Pancreas (tissue), 10 donors: ENCODE data around the gene PRDM16. TPM values are rescaled to one million over a fixed set of nuclear protein-coding genes. Genes with fewer than 3 reads are reported as not detected.

ENCODE experiments used
- ATAC-seq, 4 donors: fragments of 200-7000 bp; cut with Tn5 transposase; one replicate each; pipeline versions ENCODE4 v1.8.0 to v1.9.1; 2020; ENCODE audit warnings: mild to moderate bottlenecking in 4 of 4, moderate library complexity in 4 of 4
- DNase-seq, 6 donors: peaks; one replicate each; pipeline ENCODE4 v3.0.0-alpha.2; 2020
- FAIRE-seq: peaks from 2 replicates; lab custom pipeline; 2012; peaks lifted over from hg19 to GRCh38; lab: Jason Lieb, UNC
- H3K27ac ChIP-seq, 4 donors: fragments of 200-600 bp; sonication (generic); 1 replicate in 3 of 4; 2 replicates in 1 of 4; pipeline versions ENCODE4 v1.5.0 to v1.8.0; 2020
- H3K27me3 ChIP-seq, 4 donors: fragments of 200-600 bp; one replicate each; pipeline ENCODE4 v1.8.0; 2021
- H3K36me3 ChIP-seq, 3 donors: fragments of 200-600 bp; sonication (generic) in 1 of 3; one replicate each; pipeline versions ENCODE4 v1.5.0 to v1.8.0; 2020 to 2021
- H3K4me1 ChIP-seq, 3 donors: fragments of 200-600 bp; one replicate each; pipeline ENCODE4 v1.8.0; 2021
- H3K4me3 ChIP-seq, 4 donors: fragments of 200-600 bp; sonication (generic) in 2 of 4; one replicate each; pipeline versions ENCODE4 v1.5.0 to v1.8.0; 2020 to 2021
- H3K9me3 ChIP-seq, 4 donors: fragments of 200-600 bp; one replicate each; pipeline ENCODE4 v1.8.0; 2021
- WGBS, 2 donors: extraction: QIAGEN DNeasy Blood & Tissue Kit; methylation state at CpG; one replicate each; pipeline ENCODE4 v1.1.7; 2013; 5-methylcytosine and 5-hydroxymethylcytosine counted together
- intact Hi-C, 3 donors: fragments of 100-400 bp; cut with DNase I; formaldehyde crosslinking; loops; one replicate each; pipeline versions ENCODE4 v1.11.1 to v1.14.2; 2022
- polyA plus RNA-seq, 2 donors: library from polyadenylated mRNA; stranded (reverse); fragments of 200-250 nt; gene quantifications; one replicate each; pipeline ENCODE4 v1.2.3, GENCODE V29; 2013
- total RNA-seq, 6 donors: library from RNA; stranded (reverse); fragmentation: NEBNext Ultra II Directional in 4 of 6; extraction: Animal tissue kit (Norgen Biotek cat#: 25700) in 4 of 6; gene quantifications; one replicate each; pipeline versions ENCODE4 v1.2.1 to v1.2.4, GENCODE V29; 2021 to 2023
- TF ChIP-seq, protein P1 (sequence below), 4 donors: fragments of 200-600 bp; sonication (generic) in 3 of 4; IDR thresholded peaks; one replicate each; pipeline versions ENCODE4 v1.5.0 to v1.8.0; 2021; ENCODE audit warnings: antibody characterized with exemption in 4 of 4
- donor health status: healthy with polysubstance abuse.
- donor health status: DM: no; HTN: no; CAD: no; lungs with moderate emphysema.
- donor health status: DM: no; HTN: no; CAD: no.
- donor health status: control.
- donor health status: control.
- donor health status: Bipolar disorder and iron deficiency.
- donor health status: DM: yes; HTN: yes; CAD: no.
- donor health status: DM: no; HTN: no; CAD: no.
- donor health status: DM: no; HTN: no; CAD: no.
- donor health status: DM: yes; HTN: yes; CAD: no.

PRDM16 gene
- total and polyA plus RNA-seq, 8 donors, result 6.6 to 19.2 (median 14.9) TPM

DNA sequence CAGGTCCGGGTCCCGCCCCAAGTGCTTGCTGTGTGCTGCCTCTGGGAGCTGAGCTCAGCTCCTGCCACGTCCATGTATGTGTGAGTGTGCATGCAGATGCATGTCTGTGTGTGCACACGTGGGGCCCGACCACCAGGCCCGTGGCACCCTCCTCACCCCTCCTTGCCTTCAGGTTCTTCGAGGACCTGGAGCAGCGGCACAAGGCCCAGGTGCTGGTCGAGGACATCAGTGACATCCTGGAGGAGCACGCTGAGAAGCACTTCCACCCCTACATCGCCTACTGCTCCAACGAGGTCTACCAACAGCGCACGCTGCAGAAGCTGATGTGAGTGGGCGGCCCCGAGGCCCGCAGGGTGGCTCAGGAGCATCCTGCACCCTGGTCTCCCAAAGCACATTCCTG is 403.9 kb downstream of the PRDM16 start:
- peak in 2 of 6 donors; percentile 16 to 56 for DNase-seq
- H3K27me3 ChIP-seq, result no peaks in the 10 kb centered on the region
- H3K36me3 ChIP-seq, result peaks cover 0 to 14% (median 0%) of the 10 kb centered on the region in 3 donors
- H3K27ac ChIP-seq, result no peak overlapping the region
- intact Hi-C loops, result no loop called here
- H3K4me1 ChIP-seq, result no peaks in the 10 kb centered on the region
- 93 to 94% methylated on average over 17 of the region's 17 CpGs for WGBS, 2 donors
- TF ChIP-seq, protein P1, sequence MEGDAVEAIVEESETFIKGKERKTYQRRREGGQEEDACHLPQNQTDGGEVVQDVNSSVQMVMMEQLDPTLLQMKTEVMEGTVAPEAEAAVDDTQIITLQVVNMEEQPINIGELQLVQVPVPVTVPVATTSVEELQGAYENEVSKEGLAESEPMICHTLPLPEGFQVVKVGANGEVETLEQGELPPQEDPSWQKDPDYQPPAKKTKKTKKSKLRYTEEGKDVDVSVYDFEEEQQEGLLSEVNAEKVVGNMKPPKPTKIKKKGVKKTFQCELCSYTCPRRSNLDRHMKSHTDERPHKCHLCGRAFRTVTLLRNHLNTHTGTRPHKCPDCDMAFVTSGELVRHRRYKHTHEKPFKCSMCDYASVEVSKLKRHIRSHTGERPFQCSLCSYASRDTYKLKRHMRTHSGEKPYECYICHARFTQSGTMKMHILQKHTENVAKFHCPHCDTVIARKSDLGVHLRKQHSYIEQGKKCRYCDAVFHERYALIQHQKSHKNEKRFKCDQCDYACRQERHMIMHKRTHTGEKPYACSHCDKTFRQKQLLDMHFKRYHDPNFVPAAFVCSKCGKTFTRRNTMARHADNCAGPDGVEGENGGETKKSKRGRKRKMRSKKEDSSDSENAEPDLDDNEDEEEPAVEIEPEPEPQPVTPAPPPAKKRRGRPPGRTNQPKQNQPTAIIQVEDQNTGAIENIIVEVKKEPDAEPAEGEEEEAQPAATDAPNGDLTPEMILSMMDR (IDR thresholded peaks at IDR 0.05), result no peak
- no peak for FAIRE-seq
- no peak for ATAC-seq
- no peak overlapping the region for H3K4me3 ChIP-seq
- no peaks in the 10 kb centered on the region for H3K9me3 ChIP-seq

DNA sequence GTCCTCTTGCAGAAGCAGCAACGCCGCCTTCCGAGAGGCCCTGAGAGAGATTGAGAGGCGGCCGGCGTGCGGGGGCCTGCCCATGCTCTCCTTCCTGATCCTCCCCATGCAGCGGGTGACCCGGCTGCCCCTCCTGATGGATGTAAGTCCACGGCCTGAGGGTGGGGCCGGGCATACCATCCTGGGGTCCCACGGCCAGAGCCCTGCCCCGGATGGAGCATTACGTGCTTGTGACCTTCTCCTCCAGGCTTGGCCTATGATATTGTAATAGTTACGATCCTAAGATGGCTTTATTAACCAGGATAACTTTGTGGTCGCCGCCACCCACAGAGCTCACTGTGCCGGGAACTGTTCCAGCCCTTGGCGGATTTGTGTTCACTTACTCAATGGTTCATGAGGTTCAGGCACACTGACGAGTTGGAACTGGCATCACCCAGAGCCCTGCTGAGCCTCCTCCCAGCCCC is 404.4 kb downstream of the PRDM16 start:
- no peak for FAIRE-seq
- H3K27ac ChIP-seq, result no peak overlapping the region

DNA sequence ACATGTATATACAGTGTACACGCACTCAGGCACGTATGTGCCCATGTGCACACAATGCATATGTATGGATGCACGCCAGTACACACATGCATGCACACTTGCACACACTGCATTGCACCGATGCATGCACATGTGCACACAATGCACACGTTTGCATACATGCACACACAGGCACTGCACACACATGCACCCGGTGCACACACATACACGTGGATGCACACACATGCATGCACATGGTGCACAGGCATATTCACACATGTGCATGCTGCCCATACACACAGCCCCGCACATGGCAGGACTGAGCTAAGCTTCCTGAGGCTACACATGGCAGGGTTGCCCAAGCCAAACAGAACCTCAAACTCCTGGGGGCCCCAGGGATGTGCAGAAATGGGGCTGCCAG is 405.0 kb downstream of the PRDM16 start:
- TF ChIP-seq, protein P1 (IDR thresholded peaks at IDR 0.05), result no peak
- no peaks in the 10 kb centered on the region for H3K9me3 ChIP-seq
- peak in 1 of 6 donors; percentile 40 for DNase-seq
- H3K4me1 ChIP-seq, result no peaks in the 10 kb centered on the region
- ATAC-seq, result no peak
- no peaks in the 10 kb centered on the region for H3K27me3 ChIP-seq
- intact Hi-C loops, result no loop called here
- H3K27ac ChIP-seq, result no peak overlapping the region
- no peak overlapping the region for H3K4me3 ChIP-seq
- peaks cover 0 to 14% (median 0%) of the 10 kb centered on the region in 3 donors for H3K36me3 ChIP-seq
- no peak for FAIRE-seq
- WGBS, 2 donors, result 93% methylated on average over 8 of the region's 8 CpGs

More for the DNA sequence above, 404.4 kb downstream of the PRDM16 start:
- ATAC-seq (peak in 1 of 4 donors; percentile 40), DNase-seq (peak in 1 of 6 donors; percentile 64)
- peaks cover 0 to 14% (median 0%) of the 10 kb centered on the region in 3 donors for H3K36me3 ChIP-seq
- H3K4me1 ChIP-seq, result no peaks in the 10 kb centered on the region
- H3K9me3 ChIP-seq, result no peaks in the 10 kb centered on the region
- H3K4me3 ChIP-seq, result no peak overlapping the region
- intact Hi-C loops, result no loop called here
- TF ChIP-seq, protein P1 (IDR thresholded peaks at IDR 0.05), result no peak
- H3K27me3 ChIP-seq, result no peaks in the 10 kb centered on the region
- WGBS, 2 donors, result 88 to 91% methylated on average over 19 to 20 of the region's 20 CpGs

DNA sequence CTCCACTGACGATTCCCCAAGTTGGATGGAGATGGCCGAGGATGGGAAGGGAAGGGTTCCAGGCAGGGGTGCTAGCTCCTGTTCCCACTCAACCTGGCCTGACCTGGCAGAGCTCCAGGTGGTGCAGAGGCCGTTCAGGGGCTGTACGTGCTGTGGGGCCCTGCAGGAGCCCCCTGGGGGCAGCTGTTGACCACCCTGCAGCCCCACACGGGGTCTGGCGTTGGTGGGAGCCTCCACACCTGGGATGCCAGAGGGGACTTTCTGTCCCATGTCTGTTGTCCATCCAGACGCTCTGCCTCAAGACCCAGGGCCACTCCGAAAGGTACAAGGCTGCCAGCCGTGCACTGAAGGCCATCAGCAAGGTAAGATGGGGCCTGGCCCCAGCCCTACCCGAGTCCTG is 405.4 kb downstream of the PRDM16 start:
- TF ChIP-seq, protein P1 (IDR thresholded peaks at IDR 0.05), result no peak
- Histone ChIP-seq H3K4me1 (no peaks in the 10 kb centered on the region), H3K27ac (no peak overlapping the region), H3K9me3 (no peaks in the 10 kb centered on the region), H3K27me3 (no peaks in the 10 kb centered on the region), H3K4me3 (no peak overlapping the region), H3K36me3 (peaks cover 0 to 14% (median 0%) of the 10 kb centered on the region in 3 donors)
- WGBS, 2 donors, result 74 to 80% methylated on average over 9 to 10 of the region's 10 CpGs
- FAIRE-seq, result no peak
- DNase-seq, result peak in 2 of 6 donors; percentile 25 to 61
- ATAC-seq, result no peak
- intact Hi-C loops, result no loop called here

DNA sequence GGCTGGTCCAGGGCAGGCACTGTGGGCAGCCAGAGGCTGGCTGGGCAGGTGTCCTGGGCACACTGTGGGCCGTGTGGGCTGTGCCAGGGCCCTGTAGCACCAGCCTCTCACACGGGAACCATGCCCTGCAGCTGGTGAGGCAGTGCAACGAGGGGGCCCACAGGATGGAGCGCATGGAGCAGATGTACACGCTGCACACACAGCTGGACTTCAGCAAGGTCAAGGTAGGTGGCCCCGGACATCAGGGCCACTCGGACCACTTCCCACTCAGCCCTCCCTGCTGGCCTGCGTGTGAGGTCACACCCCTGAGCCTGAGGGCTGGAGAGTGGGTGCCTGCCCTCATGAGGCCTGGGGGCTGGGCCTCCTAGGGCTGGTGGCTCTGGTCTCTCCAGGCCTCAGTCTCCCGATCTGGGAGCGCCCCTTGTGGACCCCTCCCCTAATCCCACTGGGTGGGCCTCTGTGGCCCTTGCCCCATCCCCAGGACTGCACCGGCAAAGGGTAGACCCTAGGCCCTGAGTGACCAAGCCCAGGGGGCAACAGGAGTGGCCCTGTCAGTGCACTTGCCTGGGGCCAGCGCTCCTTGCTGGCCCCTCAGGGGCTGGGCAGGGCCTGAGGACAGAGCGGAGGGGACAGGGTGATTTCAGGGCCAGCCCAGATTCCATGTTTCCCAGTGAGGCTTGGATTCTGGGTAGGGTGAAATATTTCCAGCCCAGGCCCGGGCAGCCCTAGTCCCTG is 407.0 kb downstream of the PRDM16 start:
- DNase-seq (peak in 1 of 6 donors; percentile 42), FAIRE-seq (no peak), ATAC-seq (no peak)
- Histone ChIP-seq H3K36me3 (peaks cover 0 to 14% (median 0%) of the 10 kb centered on the region in 3 donors), H3K4me1 (no peaks in the 10 kb centered on the region), H3K9me3 (no peaks in the 10 kb centered on the region), H3K4me3 (no peak overlapping the region), H3K27me3 (no peaks in the 10 kb centered on the region), H3K27ac (no peak overlapping the region)
- TF ChIP-seq, protein P1 (IDR thresholded peaks at IDR 0.05), result no peak
- intact Hi-C loops, result no loop called here
- 92 to 93% methylated on average over 14 of the region's 14 CpGs for WGBS, 2 donors
